A673 (cell line): ENCODE data around the gene TMPRSS13. TPM values are rescaled to one million over a fixed set of nuclear protein-coding genes. Genes with fewer than 3 reads are reported as not detected.

Source experiments
- BruUV-seq: library from RNA; stranded (reverse); fragments of 400-500 nt; replicated peaks from 2 replicates; lab custom pipeline; 2021; lab: Mats Ljungman, UMichigan
- CTCF ChIA-PET: fragments of 300-600 bp; sonication (Branson Sonifier 250); formaldehyde crosslinking; loops from one replicate; lab custom pipeline; 2022; ENCODE audit warnings: antibody characterized with exemption; lab: Charles Lee
- POLR2A ChIA-PET: fragments of 300-600 bp; sonication (Branson Sonifier 250); formaldehyde crosslinking; loops from one replicate; lab custom pipeline; 2022; ENCODE audit warnings: antibody characterized with exemption; ENCODE audit not compliant: low non-redundant PET; lab: Charles Lee
- DNase-seq: peaks from one replicate; pipeline ENCODE4 v3.0.0-alpha.2; 2015; ENCODE audit warnings: low spot score
- H3K27ac ChIP-seq: fragments of 200-600 bp; sonication (generic); 2 replicates; pipeline ENCODE4 v1.5.1; 2016; ENCODE audit warnings: mixed run types, low read depth, mild to moderate bottlenecking, mixed read lengths, antibody characterized with exemption, low read length; ENCODE audit not compliant: poor library complexity, severe bottlenecking
- H3K27me3 ChIP-seq: fragments of 200-600 bp; sonication (generic); replicated peaks from 2 replicates; pipeline ENCODE4 v1.6.1; 2017; ENCODE audit warnings: mixed run types, low read depth, mild to moderate bottlenecking, mixed read lengths, antibody characterized with exemption, low read length; ENCODE audit not compliant: insufficient read depth, poor library complexity
- H3K36me3 ChIP-seq: fragments of 200-600 bp; sonication (generic); 2 replicates; pipeline ENCODE4 v1.6.1; 2016; ENCODE audit warnings: mixed run types, mild to moderate bottlenecking, mixed read lengths, antibody characterized with exemption, low read length; ENCODE audit not compliant: insufficient read depth, poor library complexity, severe bottlenecking
- H3K4me1 ChIP-seq: fragments of 200-600 bp; sonication (generic); 2 replicates; pipeline ENCODE4 v1.6.1; 2017; ENCODE audit warnings: mixed run types, mild to moderate bottlenecking, mixed read lengths, antibody characterized with exemption, low read length; ENCODE audit not compliant: insufficient read depth, poor library complexity, severe bottlenecking
- H3K4me3 ChIP-seq: fragments of 200-600 bp; sonication (generic); 2 replicates; pipeline ENCODE4 v1.5.1; 2016; ENCODE audit warnings: low read depth, mixed run types, mild to moderate bottlenecking, mixed read lengths, low read length; ENCODE audit not compliant: poor library complexity, severe bottlenecking
- H3K9me3 ChIP-seq: fragments of 200-600 bp; sonication (generic); 2 replicates; pipeline ENCODE4 v1.6.1; 2016; ENCODE audit warnings: mixed run types, low read depth, mild to moderate bottlenecking, mixed read lengths, antibody characterized with exemption, low read length; ENCODE audit not compliant: poor library complexity, severe bottlenecking
- EZH2 ChIP-seq: fragments of 200-600 bp; sonication (generic); IDR thresholded peaks from 2 replicates; pipeline ENCODE4 v1.6.1; 2017; ENCODE audit warnings: borderline replicate concordance, low read depth, mild to moderate bottlenecking, mixed read lengths, antibody characterized with exemption, low read length; ENCODE audit not compliant: poor library complexity, severe bottlenecking
- intact Hi-C: fragments of 100-400 bp; cut with micrococcal nuclease; formaldehyde crosslinking; loops from one replicate; pipeline ENCODE4 v1.10.0; 2022; ENCODE audit not compliant: unreplicated experiment
- total RNA-seq: library from RNA; stranded (reverse); gene quantifications from 2 replicates; pipeline ENCODE4 v1.2.3, GENCODE V29; 2021
- TF ChIP-seq, protein P1 (sequence below): fragments of 300-800, 200-600 bp; sonication (generic); conservative IDR thresholded peaks from 2 replicates; pipeline ENCODE4 v1.5.1; 2017; ENCODE audit warnings: low read depth, mild to moderate bottlenecking, antibody characterized with exemption, low read length, moderate library complexity, mixed read lengths

Gene TMPRSS13
- total RNA-seq, 1 experiment from 2014 or later = not detected

DNA sequence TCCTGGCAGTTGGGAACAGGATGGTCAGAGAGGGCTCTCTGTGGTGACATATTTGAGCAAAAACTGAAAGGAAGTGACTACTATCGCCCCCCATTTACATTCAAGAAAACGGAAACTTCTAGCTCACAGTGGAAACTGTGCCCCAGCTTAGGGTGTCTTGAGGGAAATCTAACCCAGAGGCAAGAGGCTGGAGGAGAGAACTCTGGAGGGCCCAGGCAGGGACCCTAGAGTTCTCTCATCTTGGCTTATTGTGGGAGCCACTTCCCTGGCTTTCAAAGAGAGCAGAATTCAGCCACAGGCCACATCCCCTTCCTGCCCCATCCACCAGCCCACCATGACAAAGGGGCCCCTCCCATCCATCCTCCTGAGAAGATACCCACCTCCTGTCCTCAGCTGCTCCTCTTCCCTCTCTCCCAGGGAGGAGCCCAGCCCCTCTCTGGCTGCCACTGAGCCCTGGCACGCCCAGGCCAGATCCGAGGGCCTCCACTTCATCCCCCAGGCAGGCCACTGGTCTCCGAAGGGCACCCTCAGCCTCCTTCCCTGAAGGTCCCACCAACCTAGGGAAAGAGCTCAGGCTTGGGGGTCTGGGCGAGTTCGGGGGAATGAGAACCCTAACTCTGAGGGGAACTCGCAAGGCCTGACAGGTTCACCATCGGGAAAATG lies 1.6 kb upstream of the TMPRSS13 start:
- no TSS peak for BruUV-seq
- no peak for DNase-seq
- Histone ChIP-seq H3K27me3 (peaks cover 21% of the 10 kb centered on the region), H3K4me3 (no peak overlapping the region), H3K27ac (no peak overlapping the region), H3K4me1 (no peaks in the 10 kb centered on the region), H3K9me3 (no peaks in the 10 kb centered on the region), H3K36me3 (no peaks in the 10 kb centered on the region)
- ChIA-PET POLR2A (interaction anchor here (0.6 to 0.7 kb wide), 2 partner anchors 29 to 691 kb away, joined by 3 to 9 read pairs; no protein-coding TSS in a partner anchor), CTCF (no interaction called here)
- TF ChIP-seq, protein P1, sequence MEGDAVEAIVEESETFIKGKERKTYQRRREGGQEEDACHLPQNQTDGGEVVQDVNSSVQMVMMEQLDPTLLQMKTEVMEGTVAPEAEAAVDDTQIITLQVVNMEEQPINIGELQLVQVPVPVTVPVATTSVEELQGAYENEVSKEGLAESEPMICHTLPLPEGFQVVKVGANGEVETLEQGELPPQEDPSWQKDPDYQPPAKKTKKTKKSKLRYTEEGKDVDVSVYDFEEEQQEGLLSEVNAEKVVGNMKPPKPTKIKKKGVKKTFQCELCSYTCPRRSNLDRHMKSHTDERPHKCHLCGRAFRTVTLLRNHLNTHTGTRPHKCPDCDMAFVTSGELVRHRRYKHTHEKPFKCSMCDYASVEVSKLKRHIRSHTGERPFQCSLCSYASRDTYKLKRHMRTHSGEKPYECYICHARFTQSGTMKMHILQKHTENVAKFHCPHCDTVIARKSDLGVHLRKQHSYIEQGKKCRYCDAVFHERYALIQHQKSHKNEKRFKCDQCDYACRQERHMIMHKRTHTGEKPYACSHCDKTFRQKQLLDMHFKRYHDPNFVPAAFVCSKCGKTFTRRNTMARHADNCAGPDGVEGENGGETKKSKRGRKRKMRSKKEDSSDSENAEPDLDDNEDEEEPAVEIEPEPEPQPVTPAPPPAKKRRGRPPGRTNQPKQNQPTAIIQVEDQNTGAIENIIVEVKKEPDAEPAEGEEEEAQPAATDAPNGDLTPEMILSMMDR = no peak
- TF ChIP-seq EZH2 = no peak
- intact Hi-C loops = no loop called here

DNA sequence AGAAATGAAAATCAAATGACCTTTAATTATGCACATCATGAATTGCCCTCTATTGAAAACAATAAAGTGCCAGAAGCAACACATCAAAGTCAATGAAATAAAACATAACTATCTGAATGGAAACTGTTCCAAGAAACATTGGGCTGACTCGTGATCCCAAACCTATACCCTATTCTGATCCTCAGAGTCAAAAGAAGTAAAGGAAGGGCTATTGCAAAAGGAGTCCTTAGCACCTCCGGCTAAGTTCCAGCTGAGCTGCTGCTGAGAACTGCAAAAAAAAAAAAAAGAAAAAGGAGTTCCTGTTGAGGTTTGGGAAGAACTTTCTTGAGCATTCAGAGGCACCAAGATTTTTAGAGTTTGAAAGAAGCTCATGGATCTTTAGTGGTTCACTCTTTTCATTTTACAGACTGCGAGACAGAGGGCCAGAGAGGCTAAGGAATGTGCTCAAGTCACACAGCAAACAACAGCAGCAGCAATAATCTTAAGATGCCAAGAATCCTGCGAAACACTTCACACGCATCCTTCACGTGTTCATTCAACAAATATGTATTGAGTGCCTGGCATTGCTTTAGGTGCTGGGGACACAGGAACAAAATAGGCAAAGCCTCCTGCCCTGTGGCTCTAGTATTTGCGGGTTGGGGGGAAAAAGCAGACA lies 841 bp upstream of the TMPRSS13 start:
- peaks cover 21% of the 10 kb centered on the region for H3K27me3 ChIP-seq
- H3K9me3 ChIP-seq = no peaks in the 10 kb centered on the region
- H3K4me1 ChIP-seq = no peaks in the 10 kb centered on the region
- TF ChIP-seq, protein P1 = no peak
- TF ChIP-seq EZH2 = no peak
- BruUV-seq = no TSS peak
- no peak for DNase-seq
- H3K36me3 ChIP-seq = no peaks in the 10 kb centered on the region
- intact Hi-C loops = no loop called here
- no peak overlapping the region for H3K27ac ChIP-seq
- ChIA-PET POLR2A (interaction anchor here (0.7 kb wide), 1 partner anchor 690 kb away, joined by 9 read pairs; no protein-coding TSS in a partner anchor), CTCF (no interaction called here)
- H3K4me3 ChIP-seq = no peak overlapping the region

- DNase-seq = no peak
- TF ChIP-seq, protein P1 = no peak
- Histone ChIP-seq H3K9me3 (no peaks in the 10 kb centered on the region), H3K4me3 (no peak overlapping the region), H3K27ac (no peak overlapping the region), H3K4me1 (no peaks in the 10 kb centered on the region), H3K27me3 (peaks cover 21% of the 10 kb centered on the region), H3K36me3 (no peaks in the 10 kb centered on the region)
- intact Hi-C loops = no loop called here
- CTCF ChIA-PET = no interaction called here
- POLR2A ChIA-PET = no interaction called here
- no TSS peak for BruUV-seq
These were observed 608 bp downstream of the TMPRSS13 start for GRCh38 chr11:117928446-117929141.
